Osteoblast (primary cell): ENCODE results near the gene DLG2. TPM values are rescaled to one million over a fixed set of nuclear protein-coding genes. Genes with fewer than 3 reads are reported as not detected.

Experiments used
- DNase-seq: peaks from one replicate; pipeline ENCODE4 v3.0.0; 2011; ENCODE audit warnings: low spot score, mixed read lengths; ENCODE audit not compliant: insufficient read length; ENCODE audit errors: missing footprints
- H2AFZ ChIP-seq: 2 replicates; pipeline ENCODE4 v1.6.0; 2011; ENCODE audit warnings: mild to moderate bottlenecking, low read length
- H3K27ac ChIP-seq: 2 replicates; pipeline ENCODE4 v1.5.1; 2011; ENCODE audit warnings: mild to moderate bottlenecking, low read depth, low read length, moderate library complexity
- H3K27me3 ChIP-seq: 2 replicates; pipeline ENCODE4 v1.6.0; 2012; ENCODE audit warnings: mild to moderate bottlenecking, control low read depth, inconsistent platforms, low read length, moderate library complexity; ENCODE audit not compliant: insufficient read depth
- H3K36me3 ChIP-seq: 2 replicates; pipeline ENCODE4 v1.5.1; 2011; ENCODE audit warnings: mild to moderate bottlenecking, low read length, control low read depth, moderate library complexity; ENCODE audit not compliant: insufficient read depth
- H3K4me1 ChIP-seq: 2 replicates; pipeline ENCODE4 v1.5.1; 2011; ENCODE audit warnings: mild to moderate bottlenecking, low read length, control low read depth, moderate library complexity; ENCODE audit not compliant: insufficient read depth
- H3K4me2 ChIP-seq: 2 replicates; pipeline ENCODE4 v1.6.0; 2011; ENCODE audit warnings: mild to moderate bottlenecking, low read length; ENCODE audit not compliant: insufficient read depth
- H3K4me3 ChIP-seq: fragments of 200-600 bp; sonication (generic); 3 replicates; pipeline ENCODE4 v1.5.1; 2012; ENCODE audit warnings: mild to moderate bottlenecking, low read length, inconsistent platforms; ENCODE audit not compliant: insufficient read depth
- H3K79me2 ChIP-seq: 2 replicates; pipeline ENCODE4 v1.6.0; 2012; ENCODE audit warnings: mild to moderate bottlenecking, low read length, control low read depth, inconsistent platforms; ENCODE audit not compliant: insufficient read depth
- H3K9me3 ChIP-seq: 2 replicates; pipeline ENCODE4 v1.5.1; 2011; ENCODE audit warnings: low read depth, low read length, control low read depth
- H4K20me1 ChIP-seq: 2 replicates; pipeline ENCODE4 v1.6.0; 2012; ENCODE audit warnings: mild to moderate bottlenecking, low read length, control low read depth; ENCODE audit not compliant: insufficient read depth
- CTCF ChIP-seq: IDR thresholded peaks from 2 replicates; pipeline ENCODE4 v1.5.1; 2011; ENCODE audit warnings: mild to moderate bottlenecking, low read depth, low read length, moderate library complexity; ENCODE audit errors: extremely low read depth
- total RNA-seq: library from RNA; depleted of rRNA; stranded (reverse); fragments of >200 nt; gene quantifications from 2 replicates; pipeline ENCODE4 v1.2.3, GENCODE V29; 2012

Gene DLG2
- total RNA-seq, 1 donor, result 3.3 TPM

GRCh38 chr11:83528877-83529276 is 2098.3 kb downstream of the DLG2 start:
- Histone ChIP-seq H4K20me1 (no peaks in the 10 kb centered on the region), H3K4me2 (no peak overlapping the region), H3K4me3 (no peak overlapping the region), H3K36me3 (no peaks in the 10 kb centered on the region), H2AFZ (no peak overlapping the region), H3K27me3 (no peaks in the 10 kb centered on the region), H3K79me2 (no peaks in the 10 kb centered on the region), H3K4me1 (no peaks in the 10 kb centered on the region), H3K9me3 (no peaks in the 10 kb centered on the region), H3K27ac (no peak overlapping the region)
- no peak for TF ChIP-seq CTCF
- no peak for DNase-seq

- H3K9me3 ChIP-seq, result no peaks in the 10 kb centered on the region
- H3K27me3 ChIP-seq, result no peaks in the 10 kb centered on the region
- H3K4me3 ChIP-seq, result no peak overlapping the region
- no peak for DNase-seq
- H3K79me2 ChIP-seq, result no peaks in the 10 kb centered on the region
- no peaks in the 10 kb centered on the region for H4K20me1 ChIP-seq
- no peak for TF ChIP-seq CTCF
- H3K36me3 ChIP-seq, result no peaks in the 10 kb centered on the region
- H3K27ac ChIP-seq, result no peak overlapping the region
- H3K4me1 ChIP-seq, result no peaks in the 10 kb centered on the region
- no peak overlapping the region for H2AFZ ChIP-seq
- no peak overlapping the region for H3K4me2 ChIP-seq
Measured at GRCh38 chr11:83528225-83528624, 2098.9 kb downstream of the DLG2 start.

DNA sequence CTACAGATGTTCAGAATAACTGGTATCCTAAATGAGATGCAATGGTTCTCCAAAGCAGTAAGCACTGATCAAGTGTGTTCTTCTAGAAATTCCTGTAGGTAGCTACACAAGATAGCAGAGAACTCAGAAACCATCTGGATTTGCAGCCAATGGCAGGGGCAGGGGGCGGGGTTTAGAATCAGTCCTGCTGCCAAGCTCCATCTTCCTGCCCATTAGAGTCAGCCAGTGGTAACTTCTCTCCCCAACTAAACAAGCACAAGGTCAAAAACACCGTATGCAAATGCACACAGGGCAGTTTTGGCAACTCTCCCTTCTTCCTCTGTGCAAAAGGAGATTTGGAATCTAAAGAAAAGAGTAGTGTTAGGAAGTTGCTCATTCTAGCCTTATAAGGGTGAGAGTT is 2103.5 kb downstream of the DLG2 start:
- no peaks in the 10 kb centered on the region for H3K9me3 ChIP-seq
- no peak overlapping the region for H3K27ac ChIP-seq
- DNase-seq, result no peak
- no peaks in the 10 kb centered on the region for H3K79me2 ChIP-seq
- H3K4me2 ChIP-seq, result no peak overlapping the region
- no peaks in the 10 kb centered on the region for H3K36me3 ChIP-seq
- H3K4me1 ChIP-seq, result no peaks in the 10 kb centered on the region
- H3K27me3 ChIP-seq, result no peaks in the 10 kb centered on the region
- no peak overlapping the region for H2AFZ ChIP-seq
- no peak overlapping the region for H3K4me3 ChIP-seq
- TF ChIP-seq CTCF, result no peak
- H4K20me1 ChIP-seq, result no peaks in the 10 kb centered on the region

- H3K4me1 ChIP-seq, result no peaks in the 10 kb centered on the region
- H3K27ac ChIP-seq, result no peak overlapping the region
- H3K27me3 ChIP-seq, result no peaks in the 10 kb centered on the region
- DNase-seq, result no peak
- H3K36me3 ChIP-seq, result no peaks in the 10 kb centered on the region
- no peaks in the 10 kb centered on the region for H4K20me1 ChIP-seq
- no peaks in the 10 kb centered on the region for H3K79me2 ChIP-seq
- H2AFZ ChIP-seq, result no peak overlapping the region
- no peak for TF ChIP-seq CTCF
- H3K9me3 ChIP-seq, result no peaks in the 10 kb centered on the region
- H3K4me3 ChIP-seq, result no peak overlapping the region
- no peak overlapping the region for H3K4me2 ChIP-seq
Measured at GRCh38 chr11:83522911-83523310, 2104.2 kb downstream of the DLG2 start.
